RPMI7951 (cell line): Measurements from ENCODE around the gene CYB561. TPM values are rescaled to one million over a fixed set of nuclear protein-coding genes. Genes with fewer than 3 reads are reported as not detected.
"Not testable (repeated sequence)": the region's sequence is repeated elsewhere in the genome, so short reads cannot be mapped to it uniquely, and the experiment has no call there.

ENCODE experiments used
- DNase-seq: peaks from one replicate; pipeline ENCODE4 v3.0.0-alpha.2; 2012; ENCODE audit warnings: low read depth
- total RNA-seq: library from RNA; depleted of rRNA; stranded (reverse); fragments of >200 nt; shearing (Covaris generic); gene quantifications from 2 replicates; pipeline ENCODE4 v1.2.3, GENCODE V29; 2014

CYB561 gene
- total RNA-seq, 1 experiment from 2014 or later: 10.0 TPM

DNA sequence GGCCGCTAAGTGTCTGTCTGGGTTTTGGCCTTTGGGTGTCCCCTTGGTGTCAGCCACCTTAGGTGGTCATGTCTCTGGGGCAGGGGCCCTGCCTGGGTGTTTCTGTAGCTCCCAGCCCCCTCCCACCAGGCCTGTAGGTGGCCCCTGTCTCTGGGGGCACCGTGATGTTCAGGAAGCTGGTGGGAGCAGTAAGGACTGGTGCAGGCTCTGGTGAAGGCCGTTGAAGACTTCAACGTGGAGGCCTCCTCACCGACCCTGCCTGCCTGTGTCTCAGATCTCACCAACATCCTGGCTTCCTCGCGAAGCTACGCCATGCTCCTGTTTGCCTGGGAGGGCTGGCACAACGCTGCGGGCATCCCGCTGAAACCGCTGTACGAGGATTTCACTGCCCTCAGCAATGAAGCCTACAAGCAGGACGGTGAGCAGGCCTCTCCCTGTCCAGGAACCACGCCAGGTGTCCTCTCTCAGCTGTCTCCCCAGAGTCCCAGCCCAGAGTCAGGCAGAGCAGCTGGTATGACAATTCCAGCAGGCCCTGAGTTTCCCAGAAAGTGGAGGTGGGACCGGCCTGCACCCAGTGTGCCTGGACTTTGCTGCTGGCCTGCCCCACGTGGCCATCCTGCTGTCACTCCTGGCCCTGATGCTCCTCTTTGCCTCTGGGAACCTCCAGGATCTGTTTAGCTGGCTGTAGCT is 33.5 kb upstream of the CYB561 start:
- DNase-seq: no peak

DNA sequence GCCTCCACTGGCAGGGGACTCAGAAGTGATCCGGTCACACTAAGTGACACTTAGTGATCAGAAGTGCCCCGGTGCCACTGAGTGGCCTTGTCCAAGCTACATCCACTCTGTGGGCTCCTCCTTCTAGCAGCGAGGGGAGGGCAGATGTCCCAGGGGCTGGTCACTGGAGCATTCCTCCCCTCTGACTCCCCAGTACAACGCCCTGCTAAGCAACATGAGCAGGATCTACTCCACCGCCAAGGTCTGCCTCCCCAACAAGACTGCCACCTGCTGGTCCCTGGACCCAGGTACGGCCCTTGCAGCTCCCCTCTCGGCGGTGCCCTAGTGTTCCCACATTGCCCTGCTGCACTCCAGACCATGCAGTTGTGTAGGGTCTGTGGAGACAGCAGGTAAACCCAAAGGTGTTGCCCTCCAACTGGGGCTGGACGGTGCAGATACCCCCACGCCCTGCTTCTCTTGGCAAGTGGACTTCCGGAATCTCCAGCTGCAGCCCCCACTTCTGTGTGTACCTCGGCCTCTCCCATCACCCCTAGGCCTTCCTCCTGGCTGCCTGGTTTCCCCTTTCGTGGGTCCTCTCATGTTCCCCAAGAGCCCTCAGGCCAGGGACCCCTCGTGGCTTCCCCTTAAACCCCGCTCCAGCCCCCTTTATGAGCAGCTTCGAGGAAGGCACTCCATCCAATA is 32.8 kb upstream of the CYB561 start:
- peak; percentile 87 for DNase-seq

DNA sequence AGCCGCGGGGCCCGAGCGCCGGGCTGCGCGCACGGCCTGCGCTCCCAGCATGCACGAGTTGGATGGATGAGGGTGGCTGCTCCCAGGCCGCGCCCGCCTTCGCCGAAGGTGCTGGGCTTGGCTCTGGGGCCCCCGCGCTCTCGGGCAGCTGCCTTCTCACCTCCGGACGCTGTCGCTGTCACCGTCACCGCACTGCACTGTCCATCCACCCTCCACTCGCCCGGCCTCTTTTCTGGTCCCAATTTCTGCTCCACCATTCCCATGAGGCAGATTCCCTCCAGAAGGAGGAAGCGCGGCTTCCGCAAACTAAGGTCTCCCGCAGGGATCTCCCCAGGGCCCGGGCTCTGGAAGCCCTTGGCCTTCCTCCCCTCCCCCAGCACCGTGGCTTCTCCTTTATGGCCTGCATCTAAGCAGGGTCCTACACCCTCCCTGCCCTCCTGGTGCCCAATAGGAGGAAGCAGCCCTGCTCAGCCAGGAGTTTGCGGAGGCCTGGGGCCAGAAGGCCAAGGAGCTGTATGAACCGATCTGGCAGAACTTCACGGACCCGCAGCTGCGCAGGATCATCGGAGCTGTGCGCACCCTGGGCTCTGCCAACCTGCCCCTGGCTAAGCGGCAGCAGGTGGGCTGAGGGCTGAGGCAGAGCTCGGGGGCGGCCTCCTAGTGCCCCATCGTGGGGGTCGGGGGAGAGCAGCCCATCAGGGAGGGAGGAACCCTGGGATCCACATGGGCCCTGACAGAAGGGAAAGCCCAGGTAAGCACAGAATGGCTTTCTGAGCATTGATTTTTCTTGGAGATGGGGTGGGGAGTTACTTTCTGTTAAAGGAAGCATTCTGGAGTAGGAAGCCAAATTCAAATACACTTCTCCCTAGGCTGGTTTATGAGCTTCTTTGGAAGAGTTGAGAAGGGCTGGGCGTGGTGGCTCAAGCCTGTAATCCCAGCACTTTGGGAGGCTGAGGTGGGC is 31.7 kb upstream of the CYB561 start:
- no peak for DNase-seq

DNA sequence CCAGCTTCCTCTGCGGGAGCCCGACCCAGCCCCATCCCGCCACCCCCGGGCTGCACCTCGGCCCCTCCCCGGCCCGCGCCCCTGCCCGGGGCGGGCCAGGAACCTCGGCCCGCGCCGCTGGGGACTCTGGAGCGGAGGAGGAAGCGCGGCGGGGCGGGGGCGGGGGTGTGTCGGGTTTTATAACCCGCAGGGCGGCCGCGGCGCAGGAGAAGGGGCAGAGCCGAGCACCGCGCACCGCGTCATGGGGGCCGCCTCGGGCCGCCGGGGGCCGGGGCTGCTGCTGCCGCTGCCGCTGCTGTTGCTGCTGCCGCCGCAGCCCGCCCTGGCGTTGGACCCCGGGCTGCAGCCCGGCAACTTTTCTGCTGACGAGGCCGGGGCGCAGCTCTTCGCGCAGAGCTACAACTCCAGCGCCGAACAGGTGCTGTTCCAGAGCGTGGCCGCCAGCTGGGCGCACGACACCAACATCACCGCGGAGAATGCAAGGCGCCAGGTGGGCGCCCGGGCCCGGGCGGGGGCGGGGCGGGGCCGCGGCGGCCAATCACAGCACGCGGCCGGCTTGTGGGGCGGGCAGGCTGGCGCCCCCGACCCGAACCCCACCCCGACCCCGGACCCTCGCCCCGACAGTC is 30.9 kb upstream of the CYB561 start, which contains the start of gene ACE:
ACE (plus strand) TSS at position 208 of the 626 bp plus-strand sequence; CDS start at position 242, 34 bp downstream.
- peak; percentile 18 for DNase-seq

DNA sequence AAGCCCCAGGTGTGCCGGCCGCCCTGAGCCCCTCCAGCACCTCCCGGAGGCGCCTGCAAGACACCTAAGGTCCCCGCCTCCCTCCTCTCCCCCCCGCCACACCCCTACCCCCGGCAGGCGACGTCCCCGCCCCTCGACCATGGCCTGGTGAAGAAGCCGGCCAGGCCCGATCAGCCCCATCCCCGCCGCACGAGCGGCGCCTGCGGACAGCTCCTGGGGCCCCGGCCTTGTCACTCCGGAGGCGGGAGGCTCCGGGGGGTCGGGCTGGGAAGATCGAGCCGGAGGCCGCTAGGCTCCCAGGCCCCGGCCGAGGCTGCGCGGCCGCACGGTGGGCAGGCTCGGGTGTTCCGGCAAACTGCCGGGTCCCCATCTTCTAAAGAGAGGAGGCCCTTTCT is 30.4 kb upstream of the CYB561 start:
- DNase-seq: peak; percentile 16

DNA sequence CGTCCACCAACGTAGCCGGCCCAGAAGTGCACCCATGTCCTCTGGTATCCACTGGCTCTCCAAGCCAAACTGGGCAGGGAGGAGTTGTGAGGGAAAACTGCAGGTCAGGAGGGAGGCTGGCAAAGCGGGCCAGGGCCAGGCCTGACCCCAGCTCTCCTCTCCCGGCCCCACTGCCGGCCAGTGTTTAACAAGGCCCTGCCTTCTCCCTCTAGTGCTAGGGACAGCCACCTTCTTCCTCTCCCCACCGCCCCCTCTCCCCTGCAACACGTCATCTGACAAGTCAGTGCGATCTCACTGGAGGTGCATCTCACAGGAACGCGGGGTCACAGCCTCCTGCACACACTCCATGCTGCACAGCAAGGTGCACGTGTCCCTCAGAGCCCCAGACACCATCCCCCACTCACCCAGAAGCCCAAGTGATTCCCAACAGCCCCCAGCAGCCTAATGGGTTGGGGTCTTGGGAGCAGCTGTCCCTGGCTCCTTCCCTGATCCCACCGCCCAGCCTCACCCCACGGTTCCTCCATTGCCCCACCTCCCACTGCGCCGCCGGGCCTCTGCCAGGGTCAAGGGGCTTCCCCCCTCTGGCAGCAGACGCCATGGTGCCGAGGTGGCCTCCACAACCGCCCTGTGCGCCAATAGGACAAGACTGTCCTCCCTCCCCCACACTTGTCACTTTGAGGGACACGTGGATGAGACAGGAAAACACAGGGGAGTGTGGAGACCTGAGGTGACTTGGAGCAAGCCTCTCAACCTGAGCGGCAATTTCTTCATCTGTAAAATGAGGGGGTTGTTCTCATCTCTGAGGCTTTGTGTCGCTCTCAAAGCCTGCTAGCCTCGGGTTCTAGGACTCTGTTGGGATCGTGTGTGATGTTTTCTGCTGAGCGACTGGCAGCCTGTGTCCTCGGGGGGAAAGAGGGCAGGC is 29.6 kb upstream of the CYB561 start:
- DNase-seq: no peak

DNA sequence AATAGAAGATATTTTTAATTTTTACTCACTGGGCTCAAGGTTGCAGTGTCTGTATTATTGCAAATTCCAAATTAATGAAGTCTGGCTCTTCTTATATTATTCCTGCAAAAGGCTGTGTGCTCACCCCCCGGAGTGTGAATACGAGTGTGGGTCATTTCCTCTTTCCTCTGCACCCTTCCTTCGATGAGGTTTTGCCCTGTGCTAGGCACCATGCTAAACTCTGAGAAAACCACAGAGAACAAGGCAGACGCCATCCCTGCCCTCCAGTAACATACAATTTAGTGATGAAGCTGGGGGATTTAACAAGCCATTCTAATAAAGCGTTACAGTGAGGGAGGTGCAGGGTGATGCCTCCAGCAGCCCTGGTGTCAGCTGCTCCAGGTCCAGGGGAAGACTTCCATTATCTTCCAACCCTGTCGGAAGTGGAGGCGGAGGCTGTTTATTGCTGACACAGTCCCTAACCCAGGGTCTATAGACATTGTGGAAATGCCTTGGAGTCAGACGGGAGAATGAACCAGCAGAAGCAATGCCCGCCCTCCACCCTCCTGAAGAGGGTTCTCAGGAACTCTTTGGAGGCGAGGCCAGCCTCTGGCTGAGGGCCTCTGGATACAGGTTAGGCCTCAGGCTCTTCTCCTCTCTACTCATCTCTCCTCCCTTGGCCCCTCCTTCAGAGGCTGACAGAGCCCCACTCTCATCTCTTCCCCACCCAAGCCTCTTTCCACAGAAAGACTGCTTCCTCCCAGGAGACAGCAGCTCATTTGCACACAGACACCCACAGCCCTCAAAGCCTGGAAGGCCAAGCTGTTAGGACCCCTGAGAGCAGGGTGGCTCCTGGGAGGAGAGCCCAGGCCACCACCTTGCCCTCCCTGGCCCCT is 28.7 kb upstream of the CYB561 start:
- no peak for DNase-seq

DNA sequence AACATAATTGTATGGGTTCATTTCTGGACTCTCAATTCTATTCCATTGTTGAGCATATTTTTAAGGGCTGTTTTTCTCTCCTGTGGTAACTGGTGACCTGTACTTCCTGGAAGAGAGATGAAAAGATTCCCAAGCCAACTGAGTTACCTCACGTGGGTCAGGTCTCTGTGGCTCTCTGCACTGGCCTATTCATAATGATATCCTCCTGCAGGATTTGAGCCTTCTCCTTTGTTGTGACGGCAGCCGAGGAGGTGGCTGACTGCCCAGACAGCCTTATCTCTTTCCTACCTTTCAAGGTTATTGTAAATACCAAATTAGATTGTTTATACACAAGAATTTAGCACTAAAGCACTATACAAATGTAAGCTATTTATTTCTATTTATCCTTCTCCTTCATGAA is 28.1 kb upstream of the CYB561 start:
- no peak for DNase-seq

DNA sequence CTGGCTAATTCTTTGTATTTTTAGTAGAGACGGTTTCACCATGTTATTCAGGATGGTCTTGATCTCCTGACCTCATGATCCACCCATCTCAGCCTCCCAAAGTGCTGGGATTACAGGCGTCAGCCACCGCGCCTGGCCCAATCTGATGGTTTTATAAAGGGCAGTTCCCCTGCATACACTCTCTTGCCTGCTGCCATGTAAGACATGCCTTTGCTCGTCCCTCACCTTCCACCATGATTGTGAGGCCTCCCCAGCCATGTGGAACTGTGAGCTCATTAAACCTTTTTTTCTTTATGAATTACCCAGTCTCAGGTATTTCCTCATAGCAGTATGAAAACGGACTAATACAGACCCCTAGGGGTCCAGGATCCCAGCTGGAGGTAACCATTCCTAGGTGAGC is 22.0 kb upstream of the CYB561 start:
- DNase-seq: not testable (repeated sequence)

DNA sequence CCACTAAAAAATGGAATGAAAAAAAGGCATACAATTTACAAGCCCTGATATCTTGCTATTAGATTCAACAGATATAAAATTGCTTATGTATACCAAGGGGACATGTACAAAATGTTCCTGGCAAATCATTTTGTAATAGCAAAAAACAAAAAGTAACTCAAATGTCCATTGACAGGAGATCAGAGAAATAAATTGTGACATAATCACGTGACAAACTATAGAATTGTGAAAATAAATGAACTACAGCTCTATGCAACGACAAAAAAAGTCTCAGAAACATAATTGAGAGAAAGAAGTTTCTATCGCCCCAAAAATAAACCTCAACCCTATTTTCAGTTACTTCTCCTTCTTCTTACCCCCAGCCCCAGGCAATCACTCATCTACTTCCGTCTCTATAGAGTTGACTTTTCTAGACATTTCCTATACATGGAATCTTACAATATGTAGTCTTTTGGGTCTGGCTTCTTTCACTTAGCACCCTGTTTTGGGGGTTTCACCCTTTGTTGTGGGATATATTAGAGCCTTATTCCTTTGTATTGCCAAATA is 18.7 kb upstream of the CYB561 start:
- no peak for DNase-seq

DNA sequence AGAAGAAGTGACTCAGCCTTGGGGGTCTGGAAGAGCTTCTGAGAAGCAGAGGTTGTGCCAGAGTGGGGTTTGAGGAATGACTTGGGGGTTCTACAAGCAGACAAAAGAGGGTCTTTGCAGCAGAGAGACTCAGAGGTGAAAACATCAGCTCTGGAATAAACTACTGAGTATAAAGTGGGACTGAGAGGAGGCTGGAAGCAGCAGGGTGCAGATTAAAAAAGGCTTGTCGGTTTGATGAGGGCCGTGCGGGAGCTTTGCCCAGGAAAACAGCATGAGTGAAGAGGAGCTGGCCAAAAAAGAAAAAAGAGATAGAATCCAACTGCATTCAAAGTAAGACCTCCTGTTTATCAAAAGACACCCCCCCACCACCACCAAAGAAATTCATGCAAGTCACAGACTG is 17.7 kb upstream of the CYB561 start:
- DNase-seq: no peak

DNA sequence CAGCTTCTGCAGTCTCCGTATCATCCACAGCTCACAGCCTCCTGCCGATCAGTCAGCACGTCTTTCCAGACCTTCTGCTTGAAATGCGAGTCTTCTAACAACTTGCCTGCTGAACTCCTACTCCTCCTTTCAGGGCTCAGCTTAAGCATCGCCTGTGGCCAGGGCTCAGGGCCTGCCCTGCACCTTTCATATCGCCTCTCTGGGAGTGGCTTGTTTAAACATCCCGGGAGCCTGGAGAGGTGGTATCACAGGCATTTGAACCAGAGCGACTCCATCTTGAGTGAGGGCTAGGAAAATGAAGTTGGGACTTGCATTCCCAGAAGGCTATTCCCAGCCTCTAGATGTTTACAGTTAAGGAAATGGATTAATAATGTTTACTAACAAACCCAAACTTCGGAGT is 13.9 kb upstream of the CYB561 start:
- no peak for DNase-seq

DNA sequence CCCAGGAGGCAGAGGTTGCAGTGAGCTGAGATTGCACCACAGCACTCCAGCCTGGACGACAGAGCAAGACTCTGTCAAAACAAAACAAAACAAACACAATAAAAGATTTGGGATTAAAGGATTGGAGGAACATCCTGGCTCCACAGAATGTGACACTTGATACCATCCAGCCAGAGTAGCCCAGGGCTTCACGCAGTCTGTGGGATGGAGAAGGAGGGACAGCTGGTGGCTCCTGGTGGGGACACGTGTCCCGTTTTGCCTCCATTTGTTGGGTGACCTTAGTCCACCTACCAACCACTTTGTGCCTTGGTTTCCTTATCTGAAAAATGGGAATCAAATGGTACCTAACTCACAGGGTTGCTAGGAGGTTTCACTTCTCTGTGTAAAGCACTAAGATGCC is 12.4 kb upstream of the CYB561 start:
- DNase-seq: no peak

DNA sequence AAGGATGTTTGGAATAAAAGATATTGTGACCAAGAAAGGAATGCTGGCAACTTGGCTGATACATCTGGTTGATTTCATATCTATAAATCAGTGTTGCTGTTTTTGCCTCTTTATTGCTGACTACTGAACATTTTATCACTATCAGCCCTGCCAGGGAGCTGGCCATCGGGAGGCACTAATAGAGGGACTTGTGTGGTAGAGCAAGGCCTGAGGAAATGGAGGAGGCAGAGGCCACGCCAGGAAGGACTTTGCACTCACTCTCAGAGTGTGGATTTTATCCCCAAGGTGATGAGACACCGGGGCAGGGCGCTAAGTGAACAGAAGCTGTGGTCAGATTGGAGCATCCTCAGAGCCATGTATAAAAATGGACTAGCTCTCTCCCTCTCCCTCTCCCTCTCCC is 9.3 kb upstream of the CYB561 start:
- no peak for DNase-seq

DNA sequence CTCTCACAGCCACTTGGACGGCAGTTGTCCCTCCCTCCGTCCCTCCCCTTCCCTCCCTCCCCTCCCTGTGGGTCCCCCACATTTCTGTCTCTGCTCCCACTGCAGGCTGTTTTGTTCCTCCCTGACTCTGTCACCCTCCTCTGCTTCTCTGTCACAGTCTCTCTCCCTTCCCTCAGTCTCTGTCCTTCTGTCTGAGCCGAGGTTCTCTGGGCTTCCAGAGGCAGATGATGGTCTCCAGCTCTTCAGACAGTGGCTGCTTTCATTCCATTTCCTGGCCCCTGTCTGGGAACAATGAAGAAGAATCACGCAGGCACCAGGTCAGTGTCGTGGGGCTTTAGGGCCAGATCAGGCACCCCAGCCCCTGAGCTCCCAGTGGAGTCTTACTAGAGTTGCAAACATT is 8.8 kb upstream of the CYB561 start:
- DNase-seq: no peak

DNA sequence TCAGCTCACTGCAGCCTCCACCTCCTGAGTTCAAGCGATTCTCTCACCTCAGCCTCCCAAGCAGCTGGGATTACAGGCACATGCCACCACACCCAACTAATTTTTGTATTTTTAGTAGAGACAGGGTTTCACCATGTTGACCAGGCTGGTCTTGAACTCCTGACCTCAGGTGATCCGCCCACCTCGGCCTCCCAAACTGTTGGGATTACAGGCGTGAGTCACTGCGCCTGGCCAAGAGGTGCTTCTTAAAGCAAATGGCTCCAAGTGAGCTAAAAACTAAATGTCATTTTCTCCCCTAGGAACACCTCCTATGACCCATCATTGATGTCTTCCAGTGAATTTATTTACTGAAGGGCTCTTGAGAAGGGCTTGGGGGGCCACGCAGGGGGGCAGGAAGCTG is 8.3 kb upstream of the CYB561 start:
- not testable (repeated sequence) for DNase-seq

DNA sequence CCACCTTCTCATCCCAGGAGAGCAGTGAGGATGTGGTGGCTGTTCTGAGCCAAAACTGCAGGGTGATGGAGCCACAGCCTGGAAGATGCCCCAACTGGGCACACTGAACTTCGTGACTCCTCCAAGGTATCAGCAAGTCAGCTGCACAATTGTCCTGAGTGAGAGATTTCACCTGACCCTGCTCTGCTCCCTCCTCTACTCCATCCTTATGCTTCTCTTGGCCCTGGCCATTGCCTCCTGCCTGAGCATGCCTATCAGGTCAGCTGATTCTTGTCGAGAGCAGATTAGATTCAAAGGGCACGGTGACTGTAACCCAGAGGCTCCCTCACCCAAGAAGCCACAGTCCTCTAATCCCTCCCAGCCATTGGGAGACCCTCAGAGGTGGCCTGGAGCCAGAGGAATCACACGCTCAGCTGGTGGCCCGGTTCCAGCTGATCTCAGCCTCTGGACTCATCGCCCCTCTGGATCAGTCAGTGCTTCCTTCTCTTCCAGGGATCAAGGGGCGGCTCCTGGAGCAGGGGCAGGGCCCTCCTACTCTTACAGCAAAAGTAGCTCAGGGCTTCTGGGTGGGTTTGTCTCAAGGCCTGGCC is 7.0 kb upstream of the CYB561 start:
- no peak for DNase-seq

DNA sequence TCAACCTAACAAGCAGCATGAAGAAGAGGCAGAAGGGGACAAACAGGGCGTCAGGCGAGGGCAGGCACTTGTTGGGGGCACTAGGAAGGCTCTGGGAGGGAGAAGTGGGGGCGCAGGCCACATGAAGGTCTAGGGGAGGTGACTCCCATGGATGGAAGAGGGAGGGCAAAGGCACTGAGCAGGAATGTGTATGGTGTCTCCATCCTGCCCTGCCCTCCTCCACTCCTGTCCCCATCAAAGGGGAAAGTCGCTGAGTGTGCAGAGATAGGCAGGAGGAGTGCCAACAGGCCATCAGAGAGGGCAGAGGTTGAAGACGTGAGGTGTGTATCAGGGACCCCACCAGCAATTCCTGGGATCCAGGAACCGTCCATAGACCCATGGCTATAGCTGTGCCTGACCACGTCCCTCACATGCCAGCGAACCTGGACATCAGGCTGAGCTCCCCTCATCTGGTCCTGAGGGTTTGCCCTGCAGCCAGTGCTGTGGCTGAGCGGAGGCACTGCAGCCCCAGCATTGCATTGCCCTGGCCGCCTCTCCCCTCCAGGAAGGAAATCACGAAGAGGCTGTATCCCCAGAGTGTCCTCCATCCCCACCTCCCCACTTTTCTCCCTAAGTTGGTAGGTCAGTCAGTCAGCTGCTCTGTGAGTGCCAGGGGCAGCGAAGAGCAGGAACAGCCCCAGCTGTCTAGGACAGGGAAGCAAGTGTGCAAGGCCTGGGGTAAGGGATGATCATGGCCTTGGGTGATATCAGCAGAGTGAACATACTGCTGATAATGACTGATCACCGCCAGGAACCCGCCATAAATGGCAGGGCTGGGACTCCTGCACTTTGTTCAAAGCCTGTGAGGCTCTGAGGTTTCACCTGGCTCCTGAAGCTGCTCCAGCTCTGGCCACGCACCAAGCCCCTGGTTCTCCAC is 6.2 kb upstream of the CYB561 start:
- no peak for DNase-seq
